H1 (cell line): ENCODE data around the gene SLC7A5. TPM values are rescaled to one million over a fixed set of nuclear protein-coding genes. Genes with fewer than 3 reads are reported as not detected.

Experiments
- CTCF ChIA-PET: fragments of 300-600 bp; sonication (Branson Sonifier 250); formaldehyde crosslinking; loops from one replicate; lab custom pipeline; 2021; ENCODE audit not compliant: partially characterized antibody; lab: Charles Lee
- POLR2A ChIA-PET: fragments of 300-600 bp; sonication (Branson Sonifier 250); formaldehyde crosslinking; loops from one replicate; lab custom pipeline; 2021; ENCODE audit warnings: inconsistent platforms; ENCODE audit not compliant: partially characterized antibody; lab: Charles Lee
- DNase-seq, 2 experiments: peaks; one replicate each; pipeline versions ENCODE4 v3.0.0 to v3.0.0-alpha.2; 2010 to 2022; ENCODE audit warnings: low spot score in 2 of 2, low read depth in 1 of 2, mixed read lengths in 1 of 2
- FAIRE-seq: peaks from 2 replicates; lab custom pipeline; 2011; peaks lifted over from hg19 to GRCh38; lab: Jason Lieb, UNC
- H2AFZ ChIP-seq: 2 replicates; pipeline ENCODE4 v1.8.1; 2012; ENCODE audit warnings: low read length, inconsistent platforms
- H2AK5ac ChIP-seq: 2 replicates; pipeline ENCODE4 v1.6.1; 2013; ENCODE audit warnings: low read depth, low read length
- H2BK120ac ChIP-seq: replicated peaks from 2 replicates; pipeline ENCODE3; 2013; ENCODE audit warnings: low read depth, low read length, inconsistent platforms
- H2BK12ac ChIP-seq: 2 replicates; pipeline ENCODE4 v1.6.1; 2013; ENCODE audit warnings: low read depth, low read length
- H2BK15ac ChIP-seq: 2 replicates; pipeline ENCODE4 v1.6.1; 2013; ENCODE audit warnings: low read length
- H2BK20ac ChIP-seq: 2 replicates; pipeline ENCODE4 v1.6.1; 2013; ENCODE audit warnings: low read length
- H2BK5ac ChIP-seq: 2 replicates; pipeline ENCODE4 v1.6.1; 2013; ENCODE audit warnings: low read depth, low read length
- H3K14ac ChIP-seq: 2 replicates; pipeline ENCODE4 v1.6.1; 2013; ENCODE audit warnings: inconsistent platforms; ENCODE audit not compliant: insufficient read length
- H3K18ac ChIP-seq: 2 replicates; pipeline ENCODE4 v1.6.1; 2013; ENCODE audit warnings: low read length; ENCODE audit errors: extremely low read depth
- H3K23ac ChIP-seq: 2 replicates; pipeline ENCODE4 v1.6.1; 2013; ENCODE audit warnings: inconsistent platforms; ENCODE audit not compliant: insufficient read length
- H3K23me2 ChIP-seq: 2 replicates; pipeline ENCODE4 v1.6.1; 2013; ENCODE audit warnings: low read depth, low read length
- H3K27ac ChIP-seq: 2 replicates; pipeline ENCODE4 v1.6.1; 2011; ENCODE audit warnings: low read depth, low read length, inconsistent platforms
- H3K27me3 ChIP-seq, 4 experiments: replicated peaks in 1 of 4; 1 replicate in 1 of 4; 2 replicates in 3 of 4; pipeline versions ENCODE4 v1.6.1 to v1.8.1; 2011 to 2013; ENCODE audit warnings: low read length in 3 of 4, mild to moderate bottlenecking in 3 of 4, inconsistent platforms in 2 of 4, mixed read lengths in 2 of 4, moderate library complexity in 1 of 4; ENCODE audit not compliant: control insufficient read depth in 3 of 4, insufficient read depth in 3 of 4; ENCODE audit errors: extremely low read depth in 1 of 4
- H3K36me3 ChIP-seq, 4 experiments: 2 replicates each; pipeline versions ENCODE4 v1.6.1 to v1.8.1; 2011 to 2013; ENCODE audit warnings: mild to moderate bottlenecking in 4 of 4, low read length in 3 of 4, moderate library complexity in 2 of 4, control low read depth in 1 of 4, inconsistent platforms in 1 of 4; ENCODE audit not compliant: insufficient read depth in 4 of 4, control insufficient read depth in 2 of 4
- H3K4ac ChIP-seq: replicated peaks from 2 replicates; pipeline ENCODE3; 2013; ENCODE audit warnings: low read length, low read depth, mixed read lengths, inconsistent platforms; ENCODE audit not compliant: insufficient read length
- H3K4me1 ChIP-seq, 4 experiments: replicated peaks in 1 of 4; 1 replicate in 1 of 4; 2 replicates in 3 of 4; pipeline versions ENCODE4 v1.6.1 to v1.8.1; 2011 to 2013; ENCODE audit warnings: low read length in 3 of 4, inconsistent platforms in 2 of 4, mixed read lengths in 1 of 4; ENCODE audit not compliant: insufficient read depth in 4 of 4, control insufficient read depth in 3 of 4
- H3K4me2 ChIP-seq, 2 experiments: 2 replicates each; pipeline versions ENCODE4 v1.6.1 to v1.8.1; 2011 to 2013; ENCODE audit warnings: low read depth in 2 of 2, low read length in 2 of 2, control low read depth in 1 of 2, inconsistent platforms in 1 of 2, mild to moderate bottlenecking in 1 of 2; ENCODE audit not compliant: insufficient read depth in 1 of 2
- H3K4me3 ChIP-seq, 4 experiments: fragments of 200-600, 300-600 bp in 1 of 4; sonication (generic), shearing (Covaris generic), sonication (Bioruptor Twin) in 1 of 4; 2 replicates each; pipeline versions ENCODE4 v1.5.1 to v1.8.1; 2011 to 2016; ENCODE audit warnings: low read length in 4 of 4, low read depth in 3 of 4, control low read depth in 2 of 4, inconsistent platforms in 2 of 4, mild to moderate bottlenecking in 2 of 4, mixed read lengths in 1 of 4, moderate library complexity in 1 of 4; ENCODE audit not compliant: insufficient read depth in 2 of 4; ENCODE audit errors: extremely low read depth in 1 of 4
- H3K56ac ChIP-seq: replicated peaks from 2 replicates; pipeline ENCODE3; 2013; ENCODE audit warnings: low read depth, mild to moderate bottlenecking, mixed read lengths, low read length, inconsistent platforms; ENCODE audit not compliant: insufficient read length
- H3K79me1 ChIP-seq: 2 replicates; pipeline ENCODE4 v1.6.1; 2013; ENCODE audit warnings: low read depth, low read length, control low read depth
- H3K79me2 ChIP-seq, 2 experiments: 2 replicates each; pipeline versions ENCODE4 v1.6.1 to v1.8.1; 2012 to 2013; ENCODE audit warnings: low read length in 2 of 2, mild to moderate bottlenecking in 2 of 2, inconsistent platforms in 1 of 2; ENCODE audit not compliant: insufficient read depth in 2 of 2, control insufficient read depth in 1 of 2
- H3K9ac ChIP-seq, 4 experiments: replicated peaks in 1 of 4; 1 replicate in 1 of 4; 2 replicates in 3 of 4; pipeline versions ENCODE4 v1.6.1 to v1.8.1; 2011 to 2013; ENCODE audit warnings: low read depth in 3 of 4, low read length in 3 of 4, control low read depth in 2 of 4, mild to moderate bottlenecking in 2 of 4, moderate library complexity in 2 of 4, inconsistent platforms in 1 of 4; ENCODE audit errors: extremely low read depth in 1 of 4
- H3K9me3 ChIP-seq, 2 experiments: 2 replicates each; pipeline versions ENCODE4 v1.6.1 to v1.8.1; 2012 to 2013; ENCODE audit warnings: mild to moderate bottlenecking in 2 of 2, moderate library complexity in 2 of 2, control low read depth in 1 of 2, inconsistent platforms in 1 of 2, low read depth in 1 of 2, low read length in 1 of 2, mixed read lengths in 1 of 2; ENCODE audit not compliant: insufficient read depth in 2 of 2
- H4K20me1 ChIP-seq, 2 experiments: replicated peaks in 1 of 2; 2 replicates each; pipeline versions ENCODE3 to v1.8.1; 2011 to 2013; ENCODE audit warnings: inconsistent platforms in 2 of 2, low read length in 2 of 2, mild to moderate bottlenecking in 1 of 2; ENCODE audit not compliant: insufficient read depth in 2 of 2, control insufficient read depth in 1 of 2
- H4K5ac ChIP-seq: 2 replicates; pipeline ENCODE4 v1.6.1; 2013; ENCODE audit warnings: low read length, low read depth, mixed read lengths, inconsistent platforms; ENCODE audit not compliant: insufficient read length
- H4K8ac ChIP-seq: 2 replicates; pipeline ENCODE4 v1.8.0; 2013; ENCODE audit warnings: mild to moderate bottlenecking, moderate library complexity, low read length, inconsistent platforms; ENCODE audit not compliant: insufficient read depth; ENCODE audit errors: extremely low read depth
- H4K91ac ChIP-seq: replicated peaks from 2 replicates; pipeline ENCODE3; 2013; ENCODE audit warnings: low read length, mixed read lengths, inconsistent platforms; ENCODE audit not compliant: insufficient read length
- CREB1 ChIP-seq: IDR thresholded peaks from 2 replicates; pipeline ENCODE4 v1.6.1; 2012; ENCODE audit warnings: inconsistent platforms
- EGR1 ChIP-seq: IDR thresholded peaks from 2 replicates; pipeline ENCODE4 v1.6.1; 2011; ENCODE audit warnings: low read depth, low read length, borderline replicate concordance
- EP300 ChIP-seq, 2 experiments: IDR thresholded peaks; 1 replicate in 1 of 2; 2 replicates in 1 of 2; pipeline ENCODE4 v1.6.1; 2011 to 2012; ENCODE audit warnings: low read depth in 2 of 2, low read length in 2 of 2, mild to moderate bottlenecking in 2 of 2, borderline replicate concordance in 1 of 2, inconsistent platforms in 1 of 2, moderate library complexity in 1 of 2
- JUN ChIP-seq: IDR thresholded peaks from 2 replicates; pipeline ENCODE4 v1.6.1; 2011; ENCODE audit warnings: low read depth, mild to moderate bottlenecking, improper control_type of control experiment, low read length
- KDM1A ChIP-seq: fragments of 200-600, 300-600 bp; sonication (generic); IDR thresholded peaks from 2 replicates; pipeline ENCODE4 v1.7.1; 2016; ENCODE audit warnings: mild to moderate bottlenecking, low read length, borderline replicate concordance
- POLR2A ChIP-seq, 2 experiments: IDR thresholded peaks; 1 replicate in 1 of 2; 2 replicates in 1 of 2; pipeline ENCODE4 v1.6.1; 2011; ENCODE audit warnings: low read depth in 2 of 2, low read length in 2 of 2, mild to moderate bottlenecking in 2 of 2; ENCODE audit errors: control extremely low read depth in 1 of 2
- RFX5 ChIP-seq: IDR thresholded peaks from 2 replicates; pipeline ENCODE4 v1.6.1; 2011; ENCODE audit warnings: low read depth, low read length, improper control_type of control experiment, borderline replicate concordance
- SIRT6 ChIP-seq: IDR thresholded peaks from one replicate; pipeline ENCODE4 v1.7.1; 2012; ENCODE audit warnings: low read length, inconsistent platforms
- SP2 ChIP-seq: IDR thresholded peaks from 2 replicates; pipeline ENCODE4 v1.6.1; 2012; ENCODE audit warnings: mild to moderate bottlenecking, low read length, inconsistent platforms
- SUZ12 ChIP-seq: fragments of 200-600 bp; sonication (generic); IDR thresholded peaks from 2 replicates; pipeline ENCODE4 v1.6.1; 2012; ENCODE audit warnings: mild to moderate bottlenecking, inconsistent platforms, low read length, moderate library complexity, mixed read lengths
- TBP ChIP-seq: IDR thresholded peaks from 2 replicates; pipeline ENCODE4 v1.6.1; 2011; ENCODE audit warnings: low read depth, low read length, improper control_type of control experiment
- TCF12 ChIP-seq: IDR thresholded peaks from 2 replicates; pipeline ENCODE4 v1.6.1; 2011; ENCODE audit warnings: low read depth, mild to moderate bottlenecking, low read length
- TEAD4 ChIP-seq: IDR thresholded peaks from 2 replicates; pipeline ENCODE4 v1.6.1; 2012; ENCODE audit warnings: low read depth, low read length, inconsistent platforms, mixed read lengths
- WGBS, 2 experiments: shearing (Covaris generic) in 1 of 2; methylation state at CpG; one replicate each; pipeline versions ENCODE4 v1.1.6 to v1.1.7; 2013 to 2015; ENCODE audit warnings: low lambda C conversion rate in 2 of 2, mixed read lengths in 2 of 2, inconsistent platforms in 1 of 2, low coverage in 1 of 2, missing lambda C conversion rate in 1 of 2; ENCODE audit not compliant: insufficient replicate concordance in 2 of 2, insufficient coverage in 1 of 2, insufficient read length in 1 of 2; ENCODE audit errors: extremely low coverage in 1 of 2, missing lambda C conversion rate in 1 of 2; 5-methylcytosine and 5-hydroxymethylcytosine counted together
- polyA plus RNA-seq, 7 experiments: library from polyadenylated mRNA; depleted of rRNA in 3 of 7; stranded (reverse) in 5 of 7; unstranded in 2 of 7; fragments of >200 nt in 5 of 7; fragments of 200-250 nt in 2 of 7; gene quantifications; 1 replicate in 5 of 7; 2 replicates in 1 of 7; 4 replicates in 1 of 7; pipeline versions ENCODE4 v1.2.1 to v1.2.3, GENCODE V29; 2011 to 2013; ENCODE audit warnings: missing spikeins in 2 of 7, mixed read lengths in 2 of 7
- total RNA-seq: library from RNA; stranded (reverse); fragmentation: NEBNext Ultra II Directional; extraction: Animal tissue kit (Norgen Biotek cat#: 25700); gene quantifications from 2 replicates; pipeline ENCODE4 v1.2.1, GENCODE V29; 2021

SLC7A5 gene
- total and polyA plus RNA-seq, 2 of the 8 experiments (the other 6 are each of a cell fraction or from before 2014, with no cell fraction given), result 68.2 to 341 TPM

GRCh38 chr16:87845807-87846619 lies 23.3 kb downstream of the SLC7A5 start:
- H3K4ac ChIP-seq, result no peak overlapping the region
- no peak overlapping the region for H2AFZ ChIP-seq
- no peak for FAIRE-seq
- no peak overlapping the region for H3K18ac ChIP-seq
- peaks cover 11 to 26% (median 13%) of the 10 kb centered on the region in 4 experiments; a peak in 7 of 8 replicates for H3K36me3 ChIP-seq
- no peak overlapping the region; the same call in 1 of the 2 replicates for H3K27ac ChIP-seq
- H3K79me1 ChIP-seq, result peaks cover 10% of the 10 kb centered on the region
- no peaks in the 10 kb centered on the region for H3K27me3 ChIP-seq
- no peak overlapping the region for H2BK5ac ChIP-seq
- H3K14ac ChIP-seq, result no peak overlapping the region
- no peak overlapping the region for H4K91ac ChIP-seq
- H2BK20ac ChIP-seq, result no peak overlapping the region
- peaks cover 18 to 26% of the 10 kb centered on the region in 2 experiments for H4K20me1 ChIP-seq
- CTCF ChIA-PET, result interaction anchor here (0.6 to 9.1 kb wide), 23 partner anchors 10 to 662 kb away, joined by 3 to 120 read pairs (median 5); partner anchors contain the start of gene SLC7A5
- no peak for DNase-seq
- H4K8ac ChIP-seq, result no peak overlapping the region
- no peak overlapping the region for H3K9ac ChIP-seq
- no peak overlapping the region for H3K56ac ChIP-seq
- peaks cover 0 to 16% (median 4%) of the 10 kb centered on the region in 4 experiments; a peak in 5 of 7 replicates for H3K4me1 ChIP-seq
- no peak overlapping the region for H3K23ac ChIP-seq
- H2BK12ac ChIP-seq, result no peak overlapping the region
- no peak overlapping the region for H3K4me2 ChIP-seq
- no peak overlapping the region for H3K4me3 ChIP-seq
- H2BK120ac ChIP-seq, result no peak overlapping the region
- H4K5ac ChIP-seq, result no peak overlapping the region
- H2BK15ac ChIP-seq, result no peak overlapping the region
- H3K9me3 ChIP-seq, result no peaks in the 10 kb centered on the region
- POLR2A ChIA-PET, result interaction anchor here (0.6 to 27.1 kb wide), 8 partner anchors 10 to 385 kb away, joined by 3 to 507 read pairs (median 6); partner anchors contain the start of gene SLC7A5
- whole genome bisulfite sequencing, 2 experiments, result 90% methylated on average over 31 of the region's 31 CpGs; no CpG with 5 or more reads in 1 of the 2 experiments
- no peak overlapping the region for H2AK5ac ChIP-seq
- TF ChIP-seq EP300 (IDR thresholded peaks at IDR 0.05; ENCODE audit: borderline replicate concordance in 1 of 2, low read depth in 2 of 2, low read length in 2 of 2) (no peak), CREB1 (no peak), JUN (no peak), POLR2A (IDR thresholded peaks at IDR 0.05; ENCODE audit: control extremely low read depth in 1 of 2, low read depth in 2 of 2, low read length in 2 of 2) (no peak), RFX5 (no peak), SIRT6 (no peak), TBP (no peak), SP2 (no peak), KDM1A (no peak), TEAD4 (no peak), SUZ12 (no peak), EGR1 (no peak), TCF12 (no peak)
- peaks cover 0 to 76% of the 10 kb centered on the region in 2 experiments; a peak in 3 of 4 replicates for H3K79me2 ChIP-seq
- no peaks in the 10 kb centered on the region for H3K23me2 ChIP-seq
